ENCODE data around the gene ZNF473. TPM values are rescaled to one million over a fixed set of nuclear protein-coding genes. Genes with fewer than 3 reads are reported as not detected.

The ZNF473 gene
- total RNA-seq, 2 experiments from 2014 or later, result 11.8 to 12.7 TPM

DNA sequence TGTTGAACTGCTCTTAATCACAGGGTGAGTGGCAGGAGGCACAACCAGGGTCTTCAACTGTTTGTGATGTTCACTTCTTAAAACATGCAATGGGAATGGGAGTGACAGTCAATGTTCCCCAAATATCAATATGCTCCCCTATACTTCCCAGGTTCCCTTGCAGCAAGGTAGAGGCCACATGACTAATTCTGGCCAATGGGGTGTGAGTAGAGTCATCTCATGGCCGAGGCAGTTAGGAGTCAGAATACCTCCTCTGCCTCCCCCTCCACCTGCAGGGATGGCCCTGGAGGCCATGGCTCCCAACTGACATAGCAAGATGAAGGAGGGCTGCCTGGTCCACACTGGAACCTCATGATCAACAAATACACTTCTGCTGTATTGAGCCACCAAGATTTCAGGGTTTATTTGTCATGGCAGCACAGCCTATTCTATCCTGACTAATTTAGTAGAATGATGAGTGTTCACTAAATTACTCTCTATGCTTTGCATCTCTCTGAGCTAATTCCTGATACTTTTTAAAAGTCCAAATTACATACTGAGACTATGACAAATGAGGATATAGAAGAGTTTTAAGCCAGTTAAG, 9.5 kb upstream of the ZNF473 start:
- peaks cover 37% of the 10 kb centered on the region for H3K36me3 Mint-ChIP-seq
- POLR2A ChIA-PET, result no interaction called here

DNA sequence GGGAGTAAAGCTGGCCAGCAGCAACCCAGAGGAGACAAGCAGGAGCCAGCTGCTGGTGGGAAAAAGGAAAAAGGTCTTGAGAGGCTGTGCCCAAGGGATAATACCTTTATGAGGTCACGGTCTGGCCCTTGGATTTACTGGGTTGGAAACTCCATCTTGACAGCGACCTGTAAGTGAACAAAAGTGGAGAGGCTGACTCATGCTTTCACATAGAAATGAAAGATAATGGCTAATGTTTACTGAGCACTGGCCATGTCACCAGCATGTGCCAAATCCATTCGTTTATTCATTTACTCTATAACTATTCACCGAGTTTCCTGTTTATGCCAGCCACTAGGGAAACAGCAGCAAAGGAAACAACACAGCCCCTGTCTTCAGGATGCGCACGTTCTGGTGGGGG, 5.3 kb upstream of the ZNF473 start:
- Mint-ChIP-seq H3K4me1 (peaks cover 15% of the 10 kb centered on the region), H3K27me3 (no peaks in the 10 kb centered on the region), H3K9me3 (peaks cover 2% of the 10 kb centered on the region), H3K27ac (no peak overlapping the region), H3K4me3 (no peak overlapping the region), H3K36me3 (peaks cover 21% of the 10 kb centered on the region)
- no peak for ATAC-seq (ENCODE audit: low read depth)
- no peak for DNase-seq
- POLR2A ChIA-PET, result no interaction called here

More for the DNA sequence above, 9.5 kb upstream of the ZNF473 start:
- Mint-ChIP-seq H3K27ac (no peak overlapping the region), H3K27me3 (no peaks in the 10 kb centered on the region), H3K4me3 (no peak overlapping the region), H3K9me3 (peaks cover 2% of the 10 kb centered on the region), H3K4me1 (peaks cover 6% of the 10 kb centered on the region)
- DNase-seq (no peak), ATAC-seq (ENCODE audit: low read depth) (no peak)

DNA sequence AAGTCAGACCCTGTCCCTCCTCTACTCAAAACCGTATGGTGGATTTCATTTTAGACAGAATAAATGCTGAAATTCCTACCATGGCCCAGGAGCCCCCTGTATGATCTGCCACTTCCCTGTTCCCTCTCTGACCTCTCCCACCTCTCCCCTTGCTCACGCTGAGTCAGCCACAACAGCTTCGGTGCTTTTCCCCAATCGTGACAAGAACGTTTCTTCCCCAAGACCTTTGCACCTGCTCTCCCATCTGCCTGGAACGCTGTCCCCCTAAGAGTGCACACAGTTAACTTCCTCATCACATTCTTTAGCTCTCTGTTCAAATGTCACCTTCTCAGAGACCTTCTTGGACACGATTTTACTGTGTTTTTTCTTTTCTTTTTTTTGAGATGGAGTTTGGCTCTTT, 3.0 kb upstream of the ZNF473 start:
- H3K4me1 Mint-ChIP-seq, result peaks cover 24% of the 10 kb centered on the region
- peaks cover 16% of the 10 kb centered on the region for H3K36me3 Mint-ChIP-seq
- no peaks in the 10 kb centered on the region for H3K27me3 Mint-ChIP-seq
- DNase-seq (no peak), ATAC-seq (ENCODE audit: low read depth) (no peak)
- POLR2A ChIA-PET, result no interaction called here
- H3K9me3 Mint-ChIP-seq, result peaks cover 4% of the 10 kb centered on the region
- no peak overlapping the region for H3K4me3 Mint-ChIP-seq
- H3K27ac Mint-ChIP-seq, result no peak overlapping the region

DNA sequence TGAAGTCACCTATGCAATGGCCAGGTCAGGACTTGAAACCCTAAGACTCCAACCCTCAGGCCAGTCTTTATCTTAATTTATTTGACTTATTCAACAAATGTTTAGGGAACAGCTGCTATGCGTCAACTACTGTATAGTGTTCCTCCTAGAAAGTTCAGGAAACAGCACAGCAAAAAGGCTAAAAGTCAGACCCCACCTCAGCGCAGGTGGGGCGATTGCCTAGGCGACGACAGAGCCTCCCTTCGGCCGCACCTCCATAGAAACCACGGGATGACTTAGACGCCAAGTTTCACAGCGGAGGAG, 1.1 kb upstream of the ZNF473 start:
- H3K36me3 Mint-ChIP-seq, result peaks cover 14% of the 10 kb centered on the region
- H3K4me1 Mint-ChIP-seq, result peaks cover 24% of the 10 kb centered on the region
- POLR2A ChIA-PET, result interaction anchor here (1.6 to 2.4 kb wide), 2 partner anchors 31 to 95 kb away, joined by 3 to 19 read pairs; partner anchors contain the start of genes ATF5 and NUP62

DNA sequence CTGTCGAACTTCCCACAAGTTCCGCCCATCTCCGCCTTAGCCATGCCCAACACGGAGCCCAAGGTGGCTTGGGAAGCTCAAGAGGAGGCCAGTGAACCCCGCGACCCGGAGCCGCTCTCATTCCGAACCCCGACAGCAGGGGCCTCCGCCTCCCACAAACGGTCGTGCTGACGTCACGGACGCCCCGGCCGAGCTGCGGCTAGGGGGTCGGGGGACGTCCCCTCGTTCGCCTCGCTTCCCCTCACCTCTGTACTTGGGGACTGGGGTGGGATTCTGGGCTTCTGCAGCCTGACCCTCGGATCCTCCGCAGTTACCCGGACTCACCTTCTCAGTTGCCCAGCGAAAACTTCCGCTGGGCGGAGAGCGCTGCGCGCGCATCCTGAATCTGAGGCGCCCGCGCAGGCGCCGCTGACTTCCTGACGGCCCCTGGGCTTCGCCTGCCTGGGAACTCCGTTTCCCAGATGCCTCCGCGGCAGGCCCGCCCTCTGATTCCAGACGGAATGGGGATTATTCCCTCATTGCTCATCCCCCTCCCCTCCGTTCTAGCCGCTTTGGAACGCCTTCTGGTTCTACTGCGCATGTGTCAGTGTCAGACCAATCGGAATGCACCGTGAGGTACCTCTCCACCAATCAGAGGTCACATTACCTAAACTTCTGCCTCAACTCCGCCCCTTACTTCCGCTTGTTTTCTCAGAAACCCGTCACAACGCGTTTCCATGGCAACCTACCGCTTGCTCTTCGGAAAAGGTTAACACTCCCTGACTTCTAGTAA, 597 bp upstream of the ZNF473 start, which contains the start of gene VRK3:
TSS of gene VRK3 (minus strand) at position 351 of the 772 bp plus-strand sequence. CDS start 9,210 bp downstream, outside the sequence.
- peak; percentile 90 for ATAC-seq (ENCODE audit: low read depth)
- DNase-seq, result peak; percentile 96
- Mint-ChIP-seq H3K27ac (peak within 1 kb of the TSS; percentile 91), H3K9me3 (peaks cover 4% of the 10 kb centered on the region), H3K4me3 (peak within 1 kb of the TSS; percentile 93), H3K4me1 (peaks cover 24% of the 10 kb centered on the region), H3K27me3 (no peaks in the 10 kb centered on the region), H3K36me3 (peaks cover 13% of the 10 kb centered on the region)
- POLR2A ChIA-PET, result interaction anchor here (0.7 to 2.4 kb wide), 4 partner anchors 31 to 486 kb away, joined by 3 to 19 read pairs (median 3); partner anchors contain the start of genes ATF5, JOSD2, NUP62 and SCAF1

More for the DNA sequence above, 1.1 kb upstream of the ZNF473 start:
- H3K27me3 Mint-ChIP-seq, result no peaks in the 10 kb centered on the region
- peaks cover 4% of the 10 kb centered on the region for H3K9me3 Mint-ChIP-seq
- peak overlapping the region; percentile 91 for H3K27ac Mint-ChIP-seq
- DNase-seq, result no peak
- H3K4me3 Mint-ChIP-seq, result peak overlapping the region; percentile 93
- no peak for ATAC-seq (ENCODE audit: low read depth)

DNA sequence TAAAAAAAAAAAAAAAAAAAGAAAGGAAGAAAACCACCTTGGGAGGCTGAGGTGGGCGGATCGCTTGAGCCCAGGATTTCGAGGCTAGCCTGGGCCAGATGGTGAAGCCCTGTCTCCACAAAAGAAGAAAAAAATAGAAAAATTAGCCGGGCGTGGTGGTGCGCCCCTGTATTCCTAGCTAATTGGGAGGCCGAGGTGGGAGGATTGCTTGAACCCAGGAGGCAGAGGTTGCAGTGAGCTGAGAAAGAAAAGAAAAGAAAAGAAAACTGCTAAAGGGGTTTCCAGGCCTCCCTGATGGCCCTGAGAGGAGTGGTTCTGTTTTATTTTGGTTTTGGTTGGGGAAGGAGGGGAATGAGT, 723 bp downstream of the ZNF473 start:
- ATAC-seq (ENCODE audit: low read depth), result no peak
- DNase-seq, result no peak
- peaks cover 21% of the 10 kb centered on the region for H3K4me1 Mint-ChIP-seq
- H3K9me3 Mint-ChIP-seq, result peaks cover 4% of the 10 kb centered on the region
- H3K4me3 Mint-ChIP-seq, result peak overlapping the region; percentile 93
- H3K27ac Mint-ChIP-seq, result no peak overlapping the region
- peaks cover 17% of the 10 kb centered on the region for H3K36me3 Mint-ChIP-seq
- POLR2A ChIA-PET, result no interaction called here
- no peaks in the 10 kb centered on the region for H3K27me3 Mint-ChIP-seq

DNA sequence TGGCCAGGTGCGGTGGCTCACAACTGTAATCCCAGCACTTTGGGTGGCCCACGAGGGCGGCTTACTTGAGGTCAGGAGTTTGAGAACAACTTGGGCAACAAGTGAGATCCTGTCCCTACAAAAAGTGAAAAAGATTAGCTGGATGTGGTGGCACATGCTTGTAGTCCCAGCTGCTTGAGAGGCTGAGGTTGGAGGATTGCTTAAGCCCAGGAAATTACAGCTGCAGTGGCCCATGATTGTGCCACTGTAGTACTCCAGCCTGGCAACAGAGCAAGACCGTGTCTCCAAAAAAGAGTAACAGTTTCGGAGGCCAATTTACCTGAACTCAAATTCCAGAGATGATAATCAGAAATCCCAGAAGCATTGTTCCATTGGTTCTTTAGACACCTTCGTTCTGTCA, 4.4 kb downstream of the ZNF473 start:
- peaks cover 4% of the 10 kb centered on the region for H3K9me3 Mint-ChIP-seq
- peaks cover 43% of the 10 kb centered on the region for H3K36me3 Mint-ChIP-seq
- no peak overlapping the region for H3K27ac Mint-ChIP-seq
- no peaks in the 10 kb centered on the region for H3K27me3 Mint-ChIP-seq
- POLR2A ChIA-PET, result no interaction called here
- H3K4me3 Mint-ChIP-seq, result no peak overlapping the region
- peaks cover 11% of the 10 kb centered on the region for H3K4me1 Mint-ChIP-seq
- no peak for ATAC-seq (ENCODE audit: low read depth)
- no peak for DNase-seq

DNA sequence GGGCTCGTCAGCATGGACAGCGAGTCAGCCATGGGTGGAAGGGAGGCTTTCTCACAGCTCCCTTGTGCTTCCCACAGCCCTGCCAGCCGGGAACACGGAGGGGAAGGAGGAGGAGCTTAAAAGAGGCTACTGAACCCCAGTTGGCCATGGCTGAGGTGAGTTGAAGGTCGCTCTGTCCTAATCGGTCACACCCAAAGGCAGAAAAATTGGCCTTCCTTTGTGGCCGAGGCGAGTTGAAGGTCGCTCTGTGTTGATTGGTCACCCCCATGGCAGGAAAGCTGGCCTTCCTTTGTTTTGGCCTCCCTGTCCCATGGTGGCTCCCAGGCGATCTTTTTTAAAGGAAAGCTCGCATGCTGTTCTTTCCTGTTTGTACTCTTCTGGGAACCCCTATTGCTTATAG, 5.1 kb downstream of the ZNF473 start:
- peaks cover 47% of the 10 kb centered on the region for H3K36me3 Mint-ChIP-seq
- H3K4me1 Mint-ChIP-seq, result peaks cover 8% of the 10 kb centered on the region
- no peak for ATAC-seq (ENCODE audit: low read depth)
- H3K9me3 Mint-ChIP-seq, result peaks cover 2% of the 10 kb centered on the region
- POLR2A ChIA-PET, result no interaction called here
- no peaks in the 10 kb centered on the region for H3K27me3 Mint-ChIP-seq
- no peak overlapping the region for H3K27ac Mint-ChIP-seq
- DNase-seq, result no peak
- no peak overlapping the region for H3K4me3 Mint-ChIP-seq

DNA sequence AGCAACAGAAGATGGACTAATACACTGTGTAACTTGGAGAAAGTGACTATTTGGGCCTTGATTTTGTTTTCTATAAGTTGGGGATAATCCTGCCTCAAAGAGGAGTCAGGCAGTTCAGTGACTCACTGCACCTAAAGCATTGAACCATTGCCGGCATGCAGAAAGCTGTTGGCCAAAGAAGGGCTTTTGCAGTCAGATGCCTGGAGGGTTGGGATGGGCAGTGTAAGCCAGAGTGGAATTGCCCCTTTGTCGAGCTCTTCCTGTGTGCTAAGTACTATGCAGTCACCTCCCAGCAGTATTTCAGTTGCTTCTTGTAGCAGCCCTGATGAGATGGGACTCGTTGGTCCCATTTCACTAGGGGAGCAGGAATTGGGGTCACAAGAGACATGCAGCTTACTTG, 11.1 kb downstream of the ZNF473 start:
- H3K4me3 Mint-ChIP-seq, result no peak overlapping the region
- no peaks in the 10 kb centered on the region for H3K9me3 Mint-ChIP-seq
- H3K27me3 Mint-ChIP-seq, result no peaks in the 10 kb centered on the region
- DNase-seq (no peak), ATAC-seq (ENCODE audit: low read depth) (no peak)
- H3K36me3 Mint-ChIP-seq, result peaks cover 62% of the 10 kb centered on the region
- peaks cover 2% of the 10 kb centered on the region for H3K4me1 Mint-ChIP-seq
- POLR2A ChIA-PET, result no interaction called here
- H3K27ac Mint-ChIP-seq, result no peak overlapping the region

DNA sequence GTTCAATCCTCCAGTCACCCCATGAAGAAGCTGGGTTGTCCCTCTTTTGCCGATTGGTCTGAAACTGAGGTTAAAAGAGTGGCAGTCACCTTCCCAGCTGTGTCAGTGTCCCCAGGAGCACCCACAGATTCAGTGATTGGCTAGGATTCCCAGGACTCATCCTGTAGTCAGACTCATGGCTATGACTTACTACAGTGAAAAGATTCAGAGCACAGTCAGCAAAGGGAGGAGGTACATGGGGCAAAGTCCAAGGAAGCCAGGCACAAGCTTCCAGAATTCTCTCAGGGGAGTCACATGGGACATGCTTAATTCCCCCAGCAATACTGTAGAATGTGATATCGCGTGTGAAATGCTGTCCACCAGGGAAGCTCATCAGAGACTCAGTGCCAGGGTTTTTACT, 14.2 kb downstream of the ZNF473 start:
- ATAC-seq (ENCODE audit: low read depth), result no peak
- Mint-ChIP-seq H3K4me3 (no peak overlapping the region), H3K36me3 (peaks cover 67% of the 10 kb centered on the region), H3K27me3 (no peaks in the 10 kb centered on the region), H3K9me3 (peaks cover 20% of the 10 kb centered on the region), H3K4me1 (peaks cover 2% of the 10 kb centered on the region), H3K27ac (no peak overlapping the region)
- DNase-seq, result no peak
- POLR2A ChIA-PET, result no interaction called here

DNA sequence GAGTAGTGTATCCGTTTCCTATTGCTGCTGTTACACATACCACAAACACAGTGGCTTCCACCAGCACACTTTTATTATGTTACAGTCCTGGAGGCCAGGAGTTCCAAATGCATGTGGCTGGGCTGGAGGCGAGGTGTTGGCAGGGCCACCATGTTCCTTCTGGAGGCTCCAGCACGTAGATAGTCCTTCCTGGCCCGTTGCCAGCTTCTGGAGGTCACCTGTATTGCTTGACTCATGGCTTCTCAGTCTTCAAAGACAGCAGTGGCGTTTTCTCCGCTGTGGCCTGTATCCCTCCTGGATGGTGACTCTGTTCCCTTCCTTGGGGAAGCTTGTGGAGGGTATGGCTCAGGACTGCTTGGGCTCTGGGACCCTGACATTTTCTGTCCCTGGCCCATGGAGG, 15.2 kb downstream of the ZNF473 start:
- H3K4me3 Mint-ChIP-seq, result no peak overlapping the region
- peaks cover 29% of the 10 kb centered on the region for H3K9me3 Mint-ChIP-seq
- DNase-seq, result no peak
- no peaks in the 10 kb centered on the region for H3K27me3 Mint-ChIP-seq
- peaks cover 2% of the 10 kb centered on the region for H3K4me1 Mint-ChIP-seq
- no peak overlapping the region for H3K27ac Mint-ChIP-seq
- ATAC-seq (ENCODE audit: low read depth), result no peak
- H3K36me3 Mint-ChIP-seq, result peaks cover 71% of the 10 kb centered on the region
- POLR2A ChIA-PET, result no interaction called here

DNA sequence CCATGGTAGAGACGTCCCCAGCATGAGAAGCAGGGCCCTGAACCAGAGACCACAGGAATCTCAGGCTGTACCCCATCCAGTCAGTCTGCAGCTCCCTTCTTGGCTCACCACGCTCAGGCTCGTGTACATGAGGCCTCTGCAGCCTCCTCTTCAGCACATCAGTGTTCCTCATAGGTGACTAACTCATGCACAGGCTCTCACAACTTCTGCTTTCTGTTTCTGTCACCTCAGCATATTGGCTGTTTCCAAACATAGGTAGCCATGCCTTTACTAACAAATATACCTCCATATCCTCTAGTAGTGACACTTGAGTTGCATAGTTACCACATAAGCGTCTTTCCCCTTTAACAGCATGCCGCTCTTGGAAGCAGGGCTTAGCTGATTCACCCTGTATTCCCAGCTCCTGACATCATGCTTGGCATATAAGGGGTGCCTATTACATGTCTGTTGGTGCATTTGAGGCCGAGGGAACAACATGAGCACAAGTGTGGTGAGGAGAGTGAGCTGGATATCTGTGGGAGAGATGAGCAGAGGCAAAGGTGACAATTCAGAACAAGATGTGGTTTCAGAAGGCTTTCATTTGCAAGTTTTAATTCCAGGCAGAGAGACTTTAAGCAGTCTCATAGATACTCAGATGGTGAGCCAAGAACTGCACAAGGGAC, 16.7 kb downstream of the ZNF473 start:
- DNase-seq (no peak), ATAC-seq (ENCODE audit: low read depth) (no peak)
- no peak overlapping the region for H3K4me3 Mint-ChIP-seq
- H3K27ac Mint-ChIP-seq, result no peak overlapping the region
- peaks cover 34% of the 10 kb centered on the region for H3K9me3 Mint-ChIP-seq
- H3K27me3 Mint-ChIP-seq, result no peaks in the 10 kb centered on the region
- POLR2A ChIA-PET, result no interaction called here
- H3K36me3 Mint-ChIP-seq, result peaks cover 75% of the 10 kb centered on the region
- H3K4me1 Mint-ChIP-seq, result peaks cover 2% of the 10 kb centered on the region

DNA sequence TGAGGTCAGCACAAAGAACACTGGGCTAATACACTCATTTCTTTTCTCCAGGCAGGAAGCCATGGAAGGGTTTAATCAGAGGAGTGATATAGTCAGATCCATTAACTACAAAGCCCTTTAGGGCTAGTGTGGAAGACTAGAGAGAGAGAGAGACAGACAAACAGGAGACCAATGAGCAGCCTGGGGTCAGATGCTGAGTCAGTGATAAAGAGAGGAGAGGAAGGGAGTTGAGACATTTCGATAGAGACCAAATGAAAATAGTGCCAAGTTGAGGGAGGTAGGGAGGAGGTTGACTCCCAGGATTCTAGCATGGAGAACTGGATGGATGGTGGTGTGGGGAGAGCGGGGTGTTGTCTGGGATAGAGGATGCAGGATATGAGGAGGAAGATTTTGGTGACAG, 18.2 kb downstream of the ZNF473 start:
- Mint-ChIP-seq H3K4me3 (no peak overlapping the region), H3K27ac (no peak overlapping the region), H3K9me3 (peaks cover 36% of the 10 kb centered on the region), H3K27me3 (no peaks in the 10 kb centered on the region), H3K36me3 (peaks cover 83% of the 10 kb centered on the region), H3K4me1 (no peaks in the 10 kb centered on the region)
- no peak for DNase-seq
- POLR2A ChIA-PET, result no interaction called here
- no peak for ATAC-seq (ENCODE audit: low read depth)

DNA sequence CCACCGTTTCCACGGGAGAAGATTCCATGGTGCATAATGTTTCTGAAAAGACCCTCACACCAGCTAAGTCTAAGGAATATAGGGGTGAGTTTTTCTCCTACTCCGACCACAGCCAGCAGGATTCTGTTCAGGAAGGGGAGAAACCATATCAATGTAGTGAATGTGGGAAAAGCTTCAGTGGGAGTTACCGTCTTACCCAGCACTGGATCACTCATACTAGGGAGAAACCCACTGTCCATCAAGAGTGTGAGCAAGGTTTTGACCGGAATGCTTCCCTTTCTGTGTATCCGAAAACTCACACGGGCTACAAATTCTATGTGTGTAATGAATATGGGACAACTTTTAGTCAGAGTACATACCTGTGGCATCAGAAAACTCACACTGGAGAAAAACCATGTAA, 19.1 kb downstream of the ZNF473 start:
- H3K27me3 Mint-ChIP-seq, result no peaks in the 10 kb centered on the region
- DNase-seq (no peak), ATAC-seq (ENCODE audit: low read depth) (no peak)
- H3K9me3 Mint-ChIP-seq, result peaks cover 36% of the 10 kb centered on the region
- POLR2A ChIA-PET, result no interaction called here
- no peak overlapping the region for H3K27ac Mint-ChIP-seq
- H3K4me1 Mint-ChIP-seq, result no peaks in the 10 kb centered on the region
- no peak overlapping the region for H3K4me3 Mint-ChIP-seq
- H3K36me3 Mint-ChIP-seq, result peaks cover 78% of the 10 kb centered on the region
